ENCODE measurements around the gene SETD7. TPM values are rescaled to one million over a fixed set of nuclear protein-coding genes. Genes with fewer than 3 reads are reported as not detected.
"Not testable (repeated sequence)": the region's sequence is repeated elsewhere in the genome, so short reads cannot be mapped to it uniquely, and the experiment has no call there.

SETD7 gene
- total RNA-seq, 2 experiments from 2014 or later, result 12.4 to 12.5 TPM

DNA sequence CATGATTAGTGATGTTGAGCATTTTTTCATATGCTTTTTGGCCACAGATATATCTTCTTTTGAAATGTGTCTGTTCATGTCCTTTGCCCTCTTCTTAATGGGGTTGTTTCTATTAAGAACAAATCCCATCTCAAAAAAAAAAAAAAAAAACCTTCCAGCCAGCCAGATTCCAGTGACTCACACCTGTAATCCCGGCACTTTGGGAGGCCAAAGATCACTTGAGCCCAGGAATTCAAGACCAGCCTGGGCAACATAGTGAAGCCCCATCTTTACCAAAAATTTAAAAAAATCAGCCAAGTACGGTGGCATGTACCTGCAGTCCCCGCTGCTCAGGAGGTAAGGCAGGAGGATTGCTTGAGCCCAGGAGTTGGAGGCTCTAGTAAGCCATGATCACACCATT, 97.0 kb downstream of the SETD7 start:
- Mint-ChIP-seq H3K36me3 (ENCODE audit: low read depth) (peaks cover 16% of the 10 kb centered on the region), H3K4me1 (peaks cover 47% of the 10 kb centered on the region), H3K4me3 (no peak overlapping the region), H3K27ac (no peak overlapping the region), H3K9me3 (ENCODE audit: low read depth) (no peaks in the 10 kb centered on the region), H3K27me3 (no peaks in the 10 kb centered on the region)
- DNase-seq, result no peak
- ChIA-PET CTCF (no interaction called here), POLR2A (no interaction called here)
- no peak for ATAC-seq
- intact Hi-C loops (cut with DNase I, micrococcal nuclease), result no loop called here

DNA sequence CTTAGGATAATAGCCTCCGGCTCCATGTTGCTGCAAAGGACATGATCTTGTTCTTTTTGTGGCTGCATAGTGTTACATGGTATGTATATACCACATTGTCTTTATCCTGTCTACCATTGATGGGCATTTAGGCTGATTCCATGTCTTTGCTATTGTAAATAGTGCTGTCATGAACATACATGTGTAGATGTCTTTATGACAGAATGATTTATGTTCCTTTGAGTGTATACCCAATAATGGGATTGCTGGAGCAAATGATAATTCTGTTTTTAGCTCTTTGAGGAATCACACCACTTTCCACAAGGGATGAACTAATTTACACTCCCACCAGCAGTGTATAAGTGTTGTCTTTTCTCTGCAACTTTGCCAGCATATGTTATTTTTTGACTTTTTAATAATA, 97.5 kb downstream of the SETD7 start:
- intact Hi-C loops (cut with DNase I, micrococcal nuclease), result no loop called here
- Mint-ChIP-seq H3K4me1 (peaks cover 47% of the 10 kb centered on the region), H3K27me3 (no peaks in the 10 kb centered on the region), H3K4me3 (no peak overlapping the region), H3K27ac (no peak overlapping the region), H3K36me3 (ENCODE audit: low read depth) (peaks cover 15% of the 10 kb centered on the region), H3K9me3 (ENCODE audit: low read depth) (no peaks in the 10 kb centered on the region)
- no peak for DNase-seq
- no peak for ATAC-seq
- POLR2A ChIA-PET, result no interaction called here
- CTCF ChIA-PET, result no interaction called here

DNA sequence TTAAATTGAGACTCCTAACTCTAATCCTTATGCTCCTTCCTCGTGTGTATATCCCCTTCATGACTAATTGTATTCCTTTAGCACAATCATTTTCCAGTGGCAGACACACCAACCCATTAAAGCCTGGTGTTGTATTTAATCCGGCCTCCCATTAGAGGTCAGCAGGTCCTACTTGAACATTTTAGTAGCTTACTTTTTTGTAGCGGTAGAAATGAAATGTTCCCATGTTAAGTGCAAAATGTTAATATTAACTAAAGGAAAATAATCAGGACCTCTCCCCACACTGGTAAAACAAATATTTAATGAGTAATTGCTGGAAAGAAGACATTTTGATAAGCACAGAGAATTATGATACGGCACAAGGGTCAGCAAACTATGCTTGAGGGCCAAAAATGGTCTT, 98.7 kb downstream of the SETD7 start:
- CTCF ChIA-PET, result interaction anchor here (1.5 kb wide), 1 partner anchor 67 kb away, joined by 3 read pairs; no protein-coding TSS in a partner anchor
- POLR2A ChIA-PET, result no interaction called here
- peaks cover 54% of the 10 kb centered on the region for H3K4me1 Mint-ChIP-seq
- H3K36me3 Mint-ChIP-seq (ENCODE audit: low read depth), result peaks cover 11% of the 10 kb centered on the region
- intact Hi-C loops (cut with DNase I, micrococcal nuclease), result no loop called here
- no peak for DNase-seq
- no peaks in the 10 kb centered on the region for H3K9me3 Mint-ChIP-seq (ENCODE audit: low read depth)
- ATAC-seq, result no peak
- no peak overlapping the region for H3K4me3 Mint-ChIP-seq
- H3K27ac Mint-ChIP-seq, result no peak overlapping the region
- H3K27me3 Mint-ChIP-seq, result no peaks in the 10 kb centered on the region

DNA sequence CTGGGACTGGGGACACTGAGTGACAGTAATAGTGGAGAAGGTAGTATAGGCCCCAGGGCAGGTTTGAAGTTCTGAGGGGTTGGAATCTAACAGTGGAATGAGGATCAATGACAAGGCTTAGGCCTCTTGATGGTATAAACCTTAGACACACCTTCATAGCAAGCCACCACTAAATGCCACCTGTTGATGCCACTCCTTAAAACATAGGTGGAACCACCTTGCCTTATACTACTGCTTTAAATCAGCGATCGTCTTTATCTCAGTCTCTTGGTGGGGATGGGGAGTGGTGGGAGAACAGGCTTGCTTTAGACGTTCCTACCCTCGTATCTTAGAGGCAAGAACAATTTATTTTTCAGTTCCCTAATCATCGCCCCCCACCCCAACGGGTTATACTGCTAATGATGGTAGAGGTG, 100.9 kb downstream of the SETD7 start:
- Mint-ChIP-seq H3K27me3 (no peaks in the 10 kb centered on the region), H3K4me3 (peak overlapping the region; percentile 91), H3K9me3 (ENCODE audit: low read depth) (no peaks in the 10 kb centered on the region), H3K4me1 (peaks cover 61% of the 10 kb centered on the region), H3K27ac (peak overlapping the region; percentile 89), H3K36me3 (ENCODE audit: low read depth) (peaks cover 13% of the 10 kb centered on the region)
- ATAC-seq, result no peak
- intact Hi-C loops (cut with DNase I, micrococcal nuclease), result loop anchor here in 1 of 2 experiments (2.0 kb wide), 1 partner anchor 1070 kb away; the partner anchor contains the start of gene ELMOD2
- DNase-seq, result no peak
- ChIA-PET POLR2A (interaction anchor here (0.6 kb wide), 1 partner anchor 10 kb away, joined by 4 read pairs; no protein-coding TSS in a partner anchor), CTCF (no interaction called here)

DNA sequence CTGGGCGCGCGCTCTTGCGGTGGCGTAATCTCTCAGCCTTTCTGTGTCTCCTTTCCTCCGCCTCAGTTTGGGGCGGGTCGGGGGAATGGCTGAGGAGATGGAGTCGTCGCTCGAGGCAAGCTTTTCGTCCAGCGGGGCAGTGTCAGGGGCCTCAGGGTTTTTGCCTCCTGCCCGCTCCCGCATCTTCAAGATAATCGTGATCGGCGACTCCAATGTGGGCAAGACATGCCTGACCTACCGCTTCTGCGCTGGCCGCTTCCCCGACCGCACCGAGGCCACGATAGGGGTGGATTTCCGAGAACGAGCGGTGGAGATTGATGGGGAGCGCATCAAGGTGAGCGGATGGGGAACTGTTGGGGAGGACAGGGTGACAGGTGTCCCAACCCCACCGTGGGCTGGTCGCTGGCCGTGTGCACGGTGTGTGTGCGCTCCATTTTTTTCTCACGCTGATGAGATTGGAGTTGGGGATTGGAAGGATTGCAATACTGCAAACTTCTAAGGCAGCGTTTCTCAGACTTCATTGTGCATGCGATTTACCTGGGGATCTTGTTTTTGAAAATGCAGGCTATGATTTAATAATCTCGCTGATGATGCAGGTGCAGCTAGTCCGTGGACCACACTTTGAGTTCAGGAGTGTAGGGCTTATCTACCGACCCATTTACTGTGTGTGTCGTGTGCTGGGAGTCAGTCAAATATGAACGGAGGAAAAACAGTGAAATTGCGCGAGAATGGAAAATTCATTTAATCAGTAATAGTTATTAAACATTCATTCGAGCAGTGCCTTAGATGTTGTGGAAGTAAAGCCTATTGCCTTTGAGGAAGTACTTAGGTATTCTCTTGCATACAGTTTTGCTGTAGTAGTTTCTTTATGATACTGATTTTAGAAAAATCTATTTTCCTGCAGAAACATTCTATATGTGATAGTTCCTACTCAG, 101.6 kb downstream of the SETD7 start, which contains the start of gene RAB33B:
TSS of gene RAB33B (plus strand) at position 11 of the 935 bp plus-strand sequence. CDS start at position 86, 75 bp downstream.
- intact Hi-C loops (cut with DNase I, micrococcal nuclease), result loop anchor here in 1 of 2 experiments (2.0 to 5.0 kb wide), 3 partner anchors 698 to 1070 kb away; partner anchors contain the start of genes CLGN, ELMOD2 and MAML3
- ATAC-seq (no peak), DNase-seq (no peak)
- POLR2A ChIA-PET, result no interaction called here
- H3K4me1 Mint-ChIP-seq, result peaks cover 56% of the 10 kb centered on the region
- H3K27ac Mint-ChIP-seq, result peak within 1 kb of the TSS; percentile 98
- CTCF ChIA-PET, result no interaction called here
- H3K27me3 Mint-ChIP-seq, result no peaks in the 10 kb centered on the region
- no peaks in the 10 kb centered on the region for H3K9me3 Mint-ChIP-seq (ENCODE audit: low read depth)
- H3K36me3 Mint-ChIP-seq (ENCODE audit: low read depth), result peaks cover 8% of the 10 kb centered on the region
- peak within 1 kb of the TSS; percentile 91 for H3K4me3 Mint-ChIP-seq

DNA sequence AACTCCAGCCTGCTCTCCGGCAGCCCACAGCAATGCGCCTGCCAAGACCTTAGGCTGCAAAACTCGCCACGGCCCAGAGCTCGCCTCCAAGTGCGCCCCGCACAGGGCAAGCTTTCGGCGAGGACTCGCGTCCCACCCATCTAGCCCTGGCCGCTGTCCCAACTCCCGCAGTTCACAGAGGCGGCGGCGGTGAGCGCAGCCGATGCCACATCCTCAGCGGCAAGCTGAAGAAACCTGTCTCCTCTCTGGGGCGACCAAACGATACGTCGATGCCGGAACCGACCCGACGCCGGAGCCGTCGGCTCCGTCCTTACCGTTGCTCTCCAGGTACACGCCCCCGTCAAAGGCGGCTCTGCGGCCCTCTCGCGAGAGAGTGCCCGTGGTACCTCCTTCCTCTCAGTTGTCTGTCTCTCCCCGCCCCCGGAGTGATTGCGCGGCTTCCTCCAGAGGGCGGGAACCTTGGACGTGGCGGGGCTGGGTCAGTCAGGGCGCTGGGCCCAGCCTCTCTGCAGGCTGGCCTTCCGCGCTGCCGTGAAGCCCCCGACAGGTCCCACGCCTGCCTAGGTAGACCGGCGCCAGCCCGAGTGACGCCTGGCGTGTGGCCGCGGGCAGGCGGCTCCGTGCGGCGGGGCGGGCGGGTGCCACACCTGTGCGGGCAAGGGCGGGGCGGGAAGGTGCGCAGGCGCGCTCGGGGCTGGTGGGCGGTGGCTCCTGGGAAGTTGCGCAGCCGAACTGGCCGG, 102.5 kb downstream of the SETD7 start:
- Mint-ChIP-seq H3K9me3 (ENCODE audit: low read depth) (no peaks in the 10 kb centered on the region), H3K4me3 (peak overlapping the region; percentile 91), H3K4me1 (peaks cover 48% of the 10 kb centered on the region), H3K27me3 (no peaks in the 10 kb centered on the region), H3K27ac (peak overlapping the region; percentile 98), H3K36me3 (ENCODE audit: low read depth) (peaks cover 8% of the 10 kb centered on the region)
- CTCF ChIA-PET, result interaction anchor here (0.6 to 1.3 kb wide), 8 partner anchors 30 to 374 kb away, joined by 3 to 5 read pairs (median 3); partner anchors contain the start of gene NAA15
- intact Hi-C loops (cut with DNase I, micrococcal nuclease), result loop anchor here (1.0 to 5.0 kb wide), 14 partner anchors 37 to 1071 kb away; partner anchors contain the start of genes CLGN (in 1 of the 2), ELF2 (in 1 of the 2), ELMOD2 (in 1 of the 2) and MAML3 (in 1 of the 2)
- DNase-seq, result peak; percentile 99
- POLR2A ChIA-PET, result interaction anchor here (0.5 to 1.3 kb wide), 5 partner anchors 17 to 400 kb away, joined by 3 to 9 read pairs (median 5); no protein-coding TSS in a partner anchor
- peak; percentile 90 for ATAC-seq

DNA sequence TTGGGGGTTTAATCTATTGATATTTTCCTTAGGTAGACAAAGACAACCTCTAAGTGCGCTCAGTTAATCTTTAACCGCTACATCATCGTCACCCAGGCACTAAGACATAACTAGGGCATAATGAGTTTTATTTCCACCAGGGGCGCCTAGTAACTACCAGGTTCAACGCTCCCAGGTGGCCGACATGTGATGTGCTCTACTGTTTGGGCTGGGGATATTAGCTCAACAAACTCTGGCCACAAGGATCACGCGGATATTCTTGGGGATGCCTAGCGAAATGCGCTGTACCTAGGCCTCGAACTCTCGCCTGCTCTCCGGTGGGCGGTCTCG, 103.0 kb downstream of the SETD7 start:
- POLR2A ChIA-PET, result interaction anchor here (0.5 to 1.3 kb wide), 6 partner anchors 17 to 399 kb away, joined by 3 to 9 read pairs (median 4); no protein-coding TSS in a partner anchor
- intact Hi-C loops (cut with DNase I, micrococcal nuclease), result loop anchor here (1.0 to 5.0 kb wide), 13 partner anchors 36 to 974 kb away; partner anchors contain the start of genes CLGN (in 1 of the 2), ELF2 (in 1 of the 2), MAML3 (in 1 of the 2) and NAA15 (in 1 of the 2)
- Mint-ChIP-seq H3K4me1 (peaks cover 45% of the 10 kb centered on the region), H3K4me3 (peak overlapping the region; percentile 91), H3K27me3 (no peaks in the 10 kb centered on the region), H3K9me3 (ENCODE audit: low read depth) (no peaks in the 10 kb centered on the region), H3K36me3 (ENCODE audit: low read depth) (peaks cover 8% of the 10 kb centered on the region), H3K27ac (peak overlapping the region; percentile 98)
- ATAC-seq (peak; percentile 62), DNase-seq (peak; percentile 82)
- CTCF ChIA-PET, result interaction anchor here (0.6 to 1.5 kb wide), 9 partner anchors 29 to 374 kb away, joined by 3 to 5 read pairs (median 3); partner anchors contain the start of gene NAA15

DNA sequence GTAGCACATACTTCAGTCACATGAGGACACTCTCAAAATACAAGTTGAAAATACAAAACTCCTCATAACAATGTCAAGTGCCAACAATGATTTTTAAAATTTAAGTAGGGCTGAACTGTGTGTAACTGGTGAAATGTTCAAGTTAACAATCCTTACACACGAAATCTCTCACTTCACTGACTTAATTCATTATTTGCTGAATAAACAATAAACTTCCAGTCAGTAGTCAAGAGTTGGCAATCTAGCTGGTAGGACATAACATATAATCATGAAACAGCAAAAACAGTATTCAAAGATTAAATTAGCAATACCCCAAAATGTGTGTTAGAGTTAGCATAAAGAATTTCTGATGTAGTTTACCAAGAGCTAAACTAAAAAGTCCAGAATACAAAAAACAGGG, 104.0 kb downstream of the SETD7 start:
- Mint-ChIP-seq H3K27ac (peak overlapping the region; percentile 98), H3K4me1 (peaks cover 37% of the 10 kb centered on the region), H3K36me3 (ENCODE audit: low read depth) (peaks cover 6% of the 10 kb centered on the region), H3K4me3 (peak overlapping the region; percentile 91), H3K9me3 (ENCODE audit: low read depth) (no peaks in the 10 kb centered on the region), H3K27me3 (no peaks in the 10 kb centered on the region)
- ChIA-PET POLR2A (no interaction called here), CTCF (interaction anchor here (0.6 to 1.5 kb wide), 5 partner anchors 33 to 371 kb away, joined by 3 to 4 read pairs (median 3); no protein-coding TSS in a partner anchor)
- intact Hi-C loops (cut with DNase I, micrococcal nuclease), result loop anchor here (2.0 to 5.0 kb wide), 5 partner anchors 35 to 975 kb away; partner anchors contain the start of genes CLGN (in 1 of the 2), MAML3 (in 1 of the 2) and NAA15 (in 1 of the 2)
- DNase-seq (no peak), ATAC-seq (no peak)

DNA sequence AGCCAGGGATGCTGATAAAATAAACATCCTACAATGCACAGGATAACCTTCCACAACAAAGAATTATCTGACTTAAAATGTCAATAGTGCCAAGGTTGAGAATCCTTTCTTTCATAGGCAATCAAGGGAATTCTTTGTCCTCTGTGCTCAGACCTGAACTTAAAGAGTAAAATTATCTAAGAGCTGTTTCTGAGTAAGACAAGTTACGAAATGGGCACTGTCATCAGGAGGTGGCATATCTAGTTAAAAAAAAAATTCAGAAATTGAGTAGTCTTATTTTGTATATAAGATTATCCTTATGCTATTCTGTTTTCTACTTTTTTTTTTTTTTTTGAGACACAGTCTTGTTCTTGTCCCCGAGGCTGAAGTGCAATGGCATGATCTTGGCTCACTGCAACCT, 105.4 kb downstream of the SETD7 start:
- Mint-ChIP-seq H3K4me1 (peaks cover 22% of the 10 kb centered on the region), H3K36me3 (ENCODE audit: low read depth) (peaks cover 9% of the 10 kb centered on the region), H3K4me3 (no peak overlapping the region), H3K9me3 (ENCODE audit: low read depth) (no peaks in the 10 kb centered on the region), H3K27me3 (no peaks in the 10 kb centered on the region), H3K27ac (no peak overlapping the region)
- POLR2A ChIA-PET, result no interaction called here
- intact Hi-C loops (cut with DNase I, micrococcal nuclease), result loop anchor here in 1 of 2 experiments (5.0 kb wide), 2 partner anchors 702 to 977 kb away; partner anchors contain the start of genes CLGN and MAML3
- DNase-seq (no peak), ATAC-seq (no peak)
- CTCF ChIA-PET, result no interaction called here

DNA sequence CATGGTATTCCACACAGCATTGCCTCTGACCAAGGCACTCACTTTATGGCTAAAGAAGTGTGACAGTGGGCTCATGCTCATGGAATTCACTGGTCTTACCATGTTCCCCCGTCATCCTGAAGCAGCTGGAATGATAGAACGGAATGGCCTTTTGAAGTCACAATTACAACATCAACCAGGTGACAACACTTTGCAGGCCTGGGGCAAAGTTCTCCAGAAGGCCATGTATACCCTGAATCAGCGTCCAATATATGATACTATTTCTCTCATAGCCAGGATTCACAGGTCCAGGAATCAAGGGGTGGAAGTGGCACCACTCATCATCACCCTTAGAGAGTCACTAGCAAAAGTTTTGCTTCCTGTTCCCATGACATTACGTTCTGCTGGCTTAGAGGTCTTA, 108.9 kb downstream of the SETD7 start:
- intact Hi-C loops (cut with DNase I, micrococcal nuclease); H3K27me3 Mint-ChIP-seq; H3K4me1 Mint-ChIP-seq; CTCF ChIA-PET; POLR2A ChIA-PET; H3K4me3 Mint-ChIP-seq; H3K27ac Mint-ChIP-seq; H3K9me3 Mint-ChIP-seq (ENCODE audit: low read depth); DNase-seq; ATAC-seq; H3K36me3 Mint-ChIP-seq (ENCODE audit: low read depth): not testable (repeated sequence)
